Activated CD4-positive, alpha-beta T cell treated with anti-CD3 and anti-CD28 coated beads, Interleukin-2, Interleukin-6, amounts not matched to agents 100 ng/mL and 50 ng/mL, durations not matched to agents 16 hours and 8 hours (primary cell): Measurements from ENCODE around the gene PTPN4.

ENCODE experiments used
- DNase-seq: peaks from one replicate; pipeline ENCODE4 v3.0.0-alpha.2; 2020

Gene PTPN4

DNA sequence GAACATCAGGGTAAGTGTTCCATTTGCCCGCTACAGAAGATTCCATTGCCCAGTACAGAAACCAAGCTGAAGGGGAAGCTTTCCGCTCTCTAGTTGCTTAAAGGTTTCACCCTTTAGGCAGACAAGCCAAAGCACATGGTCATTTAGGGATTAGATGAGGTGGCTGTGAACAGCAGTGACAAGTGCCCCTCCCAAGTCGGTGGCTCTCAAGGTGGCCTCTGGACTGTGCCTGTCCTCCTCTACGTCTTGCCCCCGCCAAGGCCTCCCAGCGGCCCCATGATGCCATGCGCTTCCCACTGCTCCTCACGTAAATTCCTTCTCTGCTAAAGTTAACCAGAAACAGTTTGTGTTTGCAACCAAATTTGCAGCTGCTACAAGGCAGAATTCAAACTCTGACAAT lies 24.2 kb upstream of the PTPN4 start:
- no peak for DNase-seq

DNA sequence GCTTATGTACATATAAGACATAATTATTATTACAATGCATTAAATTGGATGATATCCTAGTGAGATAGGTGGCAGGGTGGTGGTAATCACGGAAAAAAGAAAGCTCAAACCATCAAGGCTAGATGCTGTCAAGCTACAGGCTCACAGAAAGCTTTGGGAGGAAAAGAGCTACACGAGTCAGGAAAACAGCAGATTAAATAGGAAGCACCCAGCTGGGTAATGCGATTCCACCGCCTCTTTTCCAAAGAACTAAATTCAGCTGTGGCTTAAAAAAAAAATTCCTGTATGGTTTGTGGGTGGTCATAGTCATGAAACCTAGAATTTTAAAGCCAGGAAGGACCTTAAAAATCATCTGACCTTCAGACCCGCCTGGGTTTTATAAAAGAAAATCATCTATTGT lies 23.7 kb upstream of the PTPN4 start:
- DNase-seq, result no peak

DNA sequence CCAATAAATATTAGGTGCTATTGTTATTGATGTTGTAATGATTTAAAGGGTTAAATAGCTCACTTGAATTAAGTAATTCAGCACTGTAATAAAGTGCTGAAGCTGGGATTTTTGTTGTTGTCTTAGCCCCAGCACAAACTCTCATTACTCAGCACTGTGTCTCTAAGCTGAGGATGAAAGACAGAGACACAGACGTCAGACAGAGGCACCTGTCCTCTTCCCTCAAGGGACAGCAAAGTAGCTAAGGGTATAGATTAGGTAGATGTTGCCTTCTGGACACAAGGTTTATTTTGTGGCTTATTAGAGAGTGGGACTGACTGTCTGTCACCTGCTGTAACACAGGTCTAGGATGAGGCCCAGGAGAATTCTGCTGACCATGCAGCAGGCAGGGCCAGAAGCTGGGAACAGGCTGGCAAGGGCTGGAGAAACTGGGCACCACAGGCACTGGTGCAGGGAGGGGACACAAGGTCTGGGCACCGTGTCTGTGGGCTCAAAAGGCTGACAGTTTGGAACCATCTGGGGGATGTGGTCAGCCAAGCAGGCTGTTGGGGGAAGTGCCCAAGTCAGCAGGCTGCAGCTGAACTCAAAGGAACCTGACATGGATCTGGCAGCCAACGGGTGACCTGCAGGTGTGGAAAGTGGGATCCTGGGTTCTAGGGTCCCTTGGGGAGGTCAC lies 20.0 kb upstream of the PTPN4 start:
- no peak for DNase-seq

DNA sequence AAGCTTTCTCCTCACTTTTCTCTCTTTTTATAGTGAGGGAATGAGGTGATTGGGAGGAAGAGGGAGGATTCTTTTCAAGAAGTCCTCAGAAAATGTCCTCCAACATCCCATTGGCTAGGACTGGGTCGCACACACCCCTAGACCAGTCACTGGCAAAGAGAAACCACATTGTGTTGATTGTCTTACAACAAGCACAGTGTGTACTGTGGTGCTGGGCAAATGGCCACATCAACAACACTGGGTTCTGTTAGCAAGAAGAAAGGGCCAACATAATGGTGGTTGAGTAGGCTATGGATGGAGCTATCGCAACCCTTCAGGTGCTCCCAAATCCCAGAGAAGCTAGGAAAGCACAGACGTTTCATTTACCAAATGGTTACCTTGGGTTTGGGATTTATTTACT lies 18.7 kb upstream of the PTPN4 start:
- no peak for DNase-seq

DNA sequence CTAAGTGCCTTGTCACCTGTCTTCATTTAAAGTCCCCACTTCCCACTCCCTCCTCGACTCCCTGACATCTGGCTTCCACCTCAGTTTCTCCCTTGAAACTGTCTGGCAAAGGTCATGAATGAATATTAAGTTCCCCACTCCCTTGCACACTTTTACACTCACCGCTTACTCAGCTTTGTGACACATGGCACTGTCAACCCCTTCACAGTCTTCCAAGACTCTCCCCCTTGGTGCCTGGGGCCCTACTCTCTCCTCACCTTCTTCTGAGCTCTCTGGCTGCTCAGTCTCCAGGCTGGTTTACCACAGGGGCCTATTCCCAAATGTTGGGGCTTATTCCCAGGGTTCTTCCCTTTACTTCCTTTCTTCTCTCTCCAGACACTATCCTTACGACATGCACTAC lies 17.9 kb upstream of the PTPN4 start:
- DNase-seq, result no peak

DNA sequence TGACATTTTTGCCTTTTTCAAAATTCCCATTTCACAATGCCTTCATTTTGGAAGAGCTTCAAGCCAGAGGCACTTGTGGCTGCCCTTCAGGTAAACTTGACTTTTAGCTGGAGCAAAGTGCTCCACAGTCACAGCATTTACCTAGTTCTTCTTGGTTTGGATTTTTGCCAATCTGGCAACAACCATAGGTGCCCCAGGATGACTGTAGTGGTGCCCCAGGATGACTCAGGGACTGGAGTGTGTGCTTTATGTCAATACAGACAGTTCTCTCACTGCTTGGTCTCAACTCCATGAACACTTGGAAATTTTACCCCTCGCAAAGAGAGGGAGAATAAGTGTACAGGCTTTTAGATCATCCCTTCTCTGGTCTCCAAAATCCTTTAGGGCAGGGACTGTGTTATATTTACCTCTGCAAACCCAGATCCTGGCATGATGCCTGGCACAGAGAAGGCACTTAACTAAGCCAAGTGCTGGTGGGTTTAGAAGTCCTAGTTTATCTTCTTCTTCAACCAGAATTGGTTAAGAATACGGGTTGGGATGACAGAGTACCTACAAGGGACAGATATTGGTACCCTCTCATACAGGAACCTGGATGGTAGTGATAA lies 15.3 kb upstream of the PTPN4 start:
- DNase-seq, result no peak

DNA sequence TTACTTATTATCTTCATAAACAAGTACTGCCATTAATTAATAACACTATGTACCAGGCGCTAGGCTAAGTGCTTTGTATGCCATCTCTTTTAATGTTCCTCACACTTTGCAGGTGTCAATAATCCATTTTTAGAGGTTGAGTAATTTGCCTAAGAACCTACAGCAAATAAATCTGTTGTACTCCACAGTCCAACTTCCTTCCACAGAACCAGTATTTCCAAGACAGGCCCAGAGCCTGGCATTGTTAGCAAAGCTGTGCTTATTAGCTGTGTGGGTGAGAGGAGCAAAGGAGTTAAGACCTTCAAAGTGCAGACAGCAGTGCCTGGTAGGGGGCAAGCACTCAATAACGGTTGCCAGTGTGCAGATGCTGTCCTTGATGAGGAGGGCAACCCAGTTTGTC lies 14.2 kb upstream of the PTPN4 start:
- DNase-seq, result no peak

DNA sequence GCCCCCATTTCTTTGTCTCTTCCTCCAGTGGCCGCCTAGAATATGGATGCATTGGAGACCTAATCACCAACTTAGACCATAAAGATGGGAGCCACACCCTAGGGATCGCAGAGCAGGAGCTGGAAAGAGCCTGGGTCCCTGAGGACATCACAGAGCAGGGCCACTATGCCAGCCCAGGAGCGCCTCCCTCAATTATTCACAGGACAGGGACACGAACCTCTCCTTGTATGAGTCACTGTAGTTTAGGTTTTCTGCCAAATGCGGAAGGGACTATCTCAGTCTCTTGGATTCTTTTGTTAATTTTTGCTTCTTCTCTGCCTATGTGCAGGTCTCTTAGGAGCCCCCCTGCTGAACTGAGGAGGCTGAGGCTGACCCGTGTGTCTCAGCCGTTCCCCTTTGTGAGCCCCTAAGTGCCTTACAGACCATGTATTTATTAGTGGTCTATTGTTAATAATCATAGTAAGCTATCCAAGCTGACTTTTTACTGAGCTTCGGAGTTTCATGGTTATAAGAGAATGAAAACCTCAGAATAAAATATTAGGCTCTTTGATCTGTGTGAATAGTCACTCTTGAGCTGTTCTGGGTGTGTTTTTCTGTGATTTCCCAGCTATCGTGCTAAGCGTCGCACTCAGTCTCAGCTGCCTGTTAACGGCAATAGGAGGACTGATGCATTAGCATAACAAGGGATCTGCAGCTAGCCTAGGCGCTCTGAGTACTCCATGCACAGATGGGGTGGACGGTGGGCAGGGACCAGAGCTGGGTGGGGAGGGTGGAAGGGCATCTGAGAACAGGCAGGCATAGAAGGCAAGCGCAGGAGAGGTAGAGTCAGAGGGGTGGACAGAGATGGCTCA lies 12.7 kb upstream of the PTPN4 start:
- DNase-seq, result no peak

DNA sequence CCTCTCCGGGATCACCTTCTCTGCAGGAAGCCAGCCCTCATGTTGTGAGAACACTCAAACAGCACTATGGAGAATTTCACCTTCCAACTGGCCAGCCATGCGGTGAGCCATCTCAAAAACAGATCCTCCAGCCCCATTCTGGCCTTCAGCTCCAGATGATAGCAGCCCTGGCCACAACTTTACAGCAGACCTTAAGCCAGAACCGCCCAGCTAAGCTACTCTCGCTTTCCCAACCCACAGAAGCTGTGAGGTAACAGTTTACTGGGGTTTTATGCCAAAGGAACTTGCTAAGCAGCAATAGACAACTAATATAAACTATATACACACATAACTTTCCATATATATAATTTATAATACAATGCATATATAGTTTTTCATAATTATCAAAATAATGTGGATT lies 11.6 kb upstream of the PTPN4 start:
- no peak for DNase-seq

DNA sequence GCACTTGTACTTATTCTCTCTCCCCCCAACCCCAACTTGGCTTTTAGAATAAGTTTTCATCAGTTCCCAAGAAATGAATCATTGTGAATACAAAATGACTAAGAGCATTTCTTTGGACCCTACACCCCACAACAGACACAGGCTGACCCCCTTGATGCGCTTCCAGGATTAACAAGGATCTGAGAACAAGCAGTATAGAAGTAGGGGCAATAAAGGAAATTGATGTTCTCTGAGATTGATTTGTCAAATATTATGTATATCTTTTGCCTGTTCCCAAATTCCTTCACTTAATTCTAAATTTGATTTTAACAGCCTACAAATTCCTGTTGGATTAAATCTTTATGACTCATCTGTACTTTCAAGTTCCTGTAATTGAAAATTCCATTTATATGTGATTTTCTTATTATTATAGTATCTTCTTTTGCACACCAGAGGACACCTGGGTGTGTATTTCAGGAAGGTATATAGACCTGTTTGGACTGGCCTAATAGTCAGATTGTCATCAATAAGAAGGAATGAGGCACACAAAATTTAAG lies 10.2 kb upstream of the PTPN4 start:
- DNase-seq, result no peak

DNA sequence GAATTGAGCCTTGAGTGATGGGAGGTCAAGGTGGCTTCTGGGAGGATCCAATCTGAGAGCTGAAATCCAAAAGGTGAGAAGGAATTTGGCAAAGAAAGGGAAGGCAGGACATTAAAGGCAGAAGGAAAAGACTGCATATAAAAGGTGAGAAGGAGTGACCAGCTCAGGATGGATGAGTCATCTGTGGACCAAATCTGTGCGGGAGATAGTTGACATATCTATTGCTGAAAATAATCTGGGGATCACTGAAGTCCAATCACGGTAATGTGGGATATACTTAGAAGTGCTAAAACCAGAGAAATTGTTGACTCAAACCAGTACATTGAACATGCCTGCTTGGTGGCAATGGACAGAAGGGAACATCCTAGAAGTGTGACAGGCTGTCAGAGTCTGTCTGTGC lies 8.0 kb upstream of the PTPN4 start:
- DNase-seq, result no peak

DNA sequence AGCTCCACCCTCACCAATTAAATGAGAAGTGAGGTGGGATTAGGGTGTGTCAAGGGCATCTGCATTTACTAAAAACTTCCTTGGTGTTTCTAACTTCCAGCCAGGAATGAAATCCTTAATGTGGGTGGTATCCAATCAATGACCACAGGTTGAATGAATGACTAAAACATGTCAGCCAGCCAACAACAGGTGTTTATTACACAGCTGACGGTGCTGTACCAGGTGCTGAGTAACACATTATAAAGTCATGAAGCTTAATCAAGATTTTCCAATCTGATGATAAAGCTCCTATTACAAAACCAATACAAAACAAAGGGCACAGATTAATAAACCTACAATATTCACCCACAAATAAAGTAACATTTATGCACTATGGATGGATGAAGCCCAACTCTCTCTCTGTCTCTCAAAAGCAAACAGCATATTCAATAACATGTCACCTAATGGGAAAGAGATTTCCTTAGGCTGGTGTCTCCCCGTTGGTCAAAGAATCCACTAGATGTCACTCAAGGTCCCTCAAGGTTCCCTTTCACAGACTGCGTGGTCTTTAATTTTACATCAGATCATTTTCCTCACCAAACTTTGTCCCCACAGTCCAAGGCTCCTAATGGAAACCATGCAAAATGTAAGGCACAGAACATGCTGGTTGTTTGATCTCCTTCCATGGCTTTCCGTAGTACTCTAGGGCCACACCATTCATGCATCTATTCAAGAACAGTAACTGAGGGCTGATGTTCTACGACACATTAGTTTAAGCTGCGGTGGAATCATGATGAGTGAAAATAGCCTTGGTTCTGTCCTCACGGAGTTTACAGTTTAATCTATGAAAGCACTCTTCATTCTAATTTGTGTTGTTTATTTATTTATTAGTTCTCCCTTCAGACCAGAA lies 6.4 kb upstream of the PTPN4 start:
- DNase-seq, result peak; percentile 47

DNA sequence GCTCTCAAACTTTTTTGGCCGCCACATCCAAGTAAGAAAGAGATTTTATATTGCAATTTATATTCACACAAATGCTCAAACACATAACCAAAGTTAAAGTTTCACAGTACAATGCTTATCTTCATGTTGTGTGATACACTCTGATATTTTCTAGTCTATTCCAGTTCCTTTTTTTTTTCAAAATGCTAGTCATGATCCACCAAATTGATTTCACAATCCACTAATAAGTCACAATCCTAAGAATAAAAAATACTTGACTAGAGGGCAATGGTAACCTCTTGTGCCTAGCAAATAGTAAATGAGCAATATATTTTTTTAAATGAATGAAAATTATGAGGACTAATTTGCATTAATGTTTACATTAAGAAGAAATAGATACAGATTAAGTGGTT lies 5.8 kb upstream of the PTPN4 start:
- DNase-seq, result no peak

DNA sequence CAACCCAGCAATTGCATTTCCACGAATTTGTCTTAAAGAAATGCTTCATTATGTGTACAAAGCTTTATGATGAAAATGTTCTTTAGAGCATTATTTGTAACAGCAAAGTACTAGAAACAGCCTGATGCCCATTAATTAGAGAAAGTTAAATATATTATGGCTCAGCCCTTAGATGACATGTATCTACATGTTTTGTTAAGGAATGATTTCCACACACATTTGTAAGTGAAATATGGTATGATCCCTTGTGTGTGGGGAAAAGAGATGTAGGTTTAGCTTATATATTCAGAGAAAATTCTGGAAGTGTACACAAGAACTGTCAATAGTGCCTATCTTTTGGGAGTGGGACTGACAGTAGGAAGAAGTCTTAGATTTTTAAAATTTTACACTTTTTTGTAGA lies 3.8 kb upstream of the PTPN4 start:
- no peak for DNase-seq

DNA sequence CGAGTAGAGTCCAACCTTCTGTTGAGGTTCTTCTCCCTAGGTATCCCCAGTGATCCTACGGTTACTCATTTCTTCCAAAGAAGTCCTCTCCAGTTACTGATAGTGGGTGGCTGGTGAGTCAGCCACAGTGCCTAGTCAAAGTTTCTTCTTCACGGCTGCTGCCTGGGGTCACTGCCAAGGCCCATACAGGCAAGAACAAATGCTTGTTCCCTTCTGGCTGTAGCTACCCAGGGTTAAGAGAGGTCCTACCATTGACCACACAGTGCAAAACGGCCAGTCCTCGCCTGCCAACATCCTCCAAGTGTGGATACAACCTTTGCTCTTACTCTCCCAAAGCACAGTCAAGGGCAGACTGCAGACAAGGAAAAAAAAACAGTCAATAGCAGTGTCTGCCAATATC lies 2.9 kb upstream of the PTPN4 start:
- peak; percentile 22 for DNase-seq

DNA sequence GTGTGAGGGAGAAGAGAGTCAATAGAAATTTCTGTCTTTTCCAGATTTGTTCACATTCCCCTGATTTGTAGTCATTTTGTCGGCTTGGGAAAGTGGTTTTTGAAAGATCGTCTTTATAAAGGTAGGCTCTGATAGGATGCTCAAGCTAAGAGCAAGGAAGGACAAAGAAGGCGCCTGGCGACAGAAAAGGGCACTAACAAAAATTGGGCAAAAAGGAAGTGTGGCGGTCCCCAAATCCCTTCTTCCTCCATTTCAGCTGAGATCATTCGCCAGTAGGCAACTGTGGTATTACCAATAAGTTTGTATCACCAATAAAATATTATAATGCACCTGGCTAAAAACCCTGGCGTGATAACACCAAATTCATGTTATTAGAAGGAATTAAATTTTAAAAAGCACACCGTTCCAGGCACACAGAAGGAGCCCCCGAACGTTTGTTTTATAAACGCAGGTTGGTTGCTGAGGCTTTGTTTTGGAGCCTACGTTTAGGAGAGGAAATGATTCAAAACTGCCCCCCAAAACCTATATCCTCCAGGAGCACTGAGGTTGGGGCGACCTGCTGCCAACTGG lies 756 bp upstream of the PTPN4 start:
- no peak for DNase-seq

DNA sequence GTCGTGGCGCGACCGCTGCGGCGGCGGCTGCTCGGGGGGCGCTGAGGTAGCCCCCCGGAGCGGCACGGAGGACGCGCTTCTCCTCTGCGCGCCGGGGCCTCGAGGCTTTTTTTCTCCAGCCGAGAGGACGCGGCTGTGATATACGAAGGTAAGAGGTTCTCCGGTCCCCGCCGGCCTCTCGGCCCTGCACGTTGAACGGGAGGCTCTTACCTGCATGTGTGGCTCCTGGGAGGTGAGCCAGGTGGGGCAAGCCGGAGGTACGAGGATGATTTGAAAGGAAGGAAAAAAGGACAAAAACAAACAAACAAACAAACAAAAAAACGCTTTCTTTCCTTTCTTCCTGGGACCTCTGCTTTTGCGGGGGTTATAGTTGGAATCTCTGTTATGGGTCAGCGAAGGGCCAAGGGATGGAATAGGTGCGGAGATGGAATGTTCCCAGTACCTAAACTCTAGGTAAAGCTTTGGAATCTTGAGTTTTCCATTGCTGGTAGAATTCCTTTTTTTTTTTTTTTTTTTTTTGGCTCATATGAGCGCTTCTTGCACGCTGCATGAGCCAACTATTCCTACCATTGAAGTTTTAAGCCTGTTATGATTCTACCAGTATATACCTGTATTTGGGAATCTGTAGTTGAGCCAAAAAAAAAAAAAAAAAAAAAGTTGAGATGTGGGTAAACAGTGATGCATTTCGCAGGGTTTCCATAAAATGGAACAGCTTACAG lies 674 bp downstream of the PTPN4 start:
- DNase-seq, result peak; percentile 38

DNA sequence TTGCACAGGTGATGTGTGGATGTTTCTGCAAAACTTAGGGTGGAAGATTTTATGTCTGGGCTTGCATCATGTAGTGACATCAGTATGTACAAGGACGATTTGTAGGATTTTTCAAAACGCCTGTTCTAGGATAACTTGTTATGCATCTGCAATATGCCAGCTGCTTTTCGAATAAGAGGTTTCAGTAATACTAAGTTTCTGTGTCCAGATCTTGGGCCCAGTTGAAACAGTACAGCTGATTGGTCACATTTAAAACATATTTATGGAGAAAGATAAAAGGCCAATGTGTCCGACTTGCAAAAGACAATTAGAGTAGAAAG lies 1.2 kb downstream of the PTPN4 start:
- DNase-seq, result peak; percentile 17

DNA sequence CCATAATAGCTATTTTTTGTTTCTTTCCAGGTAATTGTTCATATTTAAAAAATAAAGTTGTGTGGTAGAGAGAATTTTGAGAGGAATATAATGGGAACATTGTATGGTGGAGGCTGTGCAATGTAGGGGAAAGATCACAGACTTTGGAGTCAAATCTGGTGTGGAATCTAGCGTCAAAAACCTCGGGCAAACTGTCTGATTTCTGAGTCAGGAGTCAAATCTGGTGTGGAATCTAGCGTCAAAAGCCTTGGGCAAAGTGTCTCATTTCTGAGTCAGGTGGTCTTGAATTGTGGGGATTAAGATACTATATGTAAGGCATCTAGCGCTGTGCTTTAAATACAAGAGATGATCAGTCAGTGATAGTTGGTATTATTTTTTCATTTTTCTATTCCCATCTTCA lies 5.1 kb downstream of the PTPN4 start:
- DNase-seq, result no peak

DNA sequence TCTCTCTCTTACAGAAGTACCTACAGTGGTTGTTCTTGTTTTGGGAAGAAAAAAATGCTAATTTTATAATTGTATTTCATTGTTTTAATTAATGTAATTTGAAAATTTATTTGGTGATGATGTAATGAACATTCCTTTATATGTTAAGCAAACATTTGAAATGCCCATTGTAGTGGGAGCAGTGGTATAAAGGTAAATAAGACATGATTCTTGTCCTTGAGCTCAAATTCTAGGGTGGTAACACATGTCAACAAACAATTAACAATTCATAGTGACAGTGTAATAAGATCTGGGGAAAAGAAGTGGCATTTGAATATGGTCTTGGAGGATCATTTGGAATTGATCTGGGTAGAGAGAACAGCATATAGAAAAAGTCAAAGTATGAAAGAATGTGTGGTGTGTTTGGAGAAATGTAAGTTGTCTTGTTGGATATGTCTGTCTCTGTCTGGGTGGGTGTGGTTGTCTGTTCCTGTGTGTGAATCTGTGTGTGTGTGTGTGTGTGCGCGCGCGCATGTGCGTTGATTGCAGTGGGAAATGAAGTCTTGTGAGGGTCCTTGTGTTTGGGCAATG lies 5.8 kb downstream of the PTPN4 start:
- no peak for DNase-seq

DNA sequence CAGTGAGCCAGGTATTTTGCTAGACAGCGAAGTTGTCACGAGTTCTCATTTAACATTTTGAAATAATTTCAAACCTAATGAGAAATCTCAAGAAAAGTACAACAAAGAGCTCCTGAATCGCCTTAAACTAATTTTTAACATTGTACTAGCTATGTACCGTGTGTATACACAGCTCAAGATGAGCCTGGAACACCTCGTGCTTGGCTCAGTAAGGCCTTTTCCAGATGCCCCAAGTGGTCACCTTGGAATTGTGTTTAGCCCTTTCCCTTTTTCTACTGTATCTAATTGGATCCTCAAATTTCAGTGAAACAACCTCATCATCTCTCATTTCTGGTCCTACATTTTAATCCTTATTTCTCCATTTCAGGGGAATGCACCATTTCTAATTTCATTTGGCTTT lies 7.2 kb downstream of the PTPN4 start:
- DNase-seq, result no peak

DNA sequence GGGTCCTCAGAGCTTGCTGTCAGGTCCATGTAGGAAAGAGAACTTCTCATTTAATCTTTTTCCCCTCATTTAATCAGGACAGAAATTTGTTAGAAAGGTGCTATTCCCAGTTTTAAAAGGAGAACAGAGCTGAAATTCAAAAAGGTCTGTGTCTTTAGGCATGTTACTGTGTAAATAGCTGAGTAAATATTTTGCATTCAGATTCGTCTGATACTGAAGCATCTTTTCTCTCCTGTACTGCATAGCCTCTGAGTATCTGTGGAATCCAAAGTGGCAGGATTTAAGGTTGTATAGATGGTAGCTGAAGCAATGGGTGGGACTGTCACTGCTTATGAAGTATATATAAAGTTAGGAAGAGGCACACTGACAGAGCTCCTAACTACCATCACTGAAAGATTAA lies 9.0 kb downstream of the PTPN4 start:
- no peak for DNase-seq
